H54 (cell line): ENCODE results near the gene PANX1.

Source experiments
- DNase-seq: peaks from one replicate; pipeline ENCODE4 v3.0.0; 2011; ENCODE audit warnings: low spot score, mixed read lengths; ENCODE audit not compliant: insufficient read length
- FAIRE-seq: peaks from 3 replicates; lab custom pipeline; 2011; peaks lifted over from hg19 to GRCh38; lab: Jason Lieb, UNC
- POLR2A ChIP-seq: IDR thresholded peaks from 2 replicates; pipeline ENCODE4 v1.6.1; 2011; ENCODE audit warnings: low read depth, mild to moderate bottlenecking, low read length

PANX1 gene

DNA sequence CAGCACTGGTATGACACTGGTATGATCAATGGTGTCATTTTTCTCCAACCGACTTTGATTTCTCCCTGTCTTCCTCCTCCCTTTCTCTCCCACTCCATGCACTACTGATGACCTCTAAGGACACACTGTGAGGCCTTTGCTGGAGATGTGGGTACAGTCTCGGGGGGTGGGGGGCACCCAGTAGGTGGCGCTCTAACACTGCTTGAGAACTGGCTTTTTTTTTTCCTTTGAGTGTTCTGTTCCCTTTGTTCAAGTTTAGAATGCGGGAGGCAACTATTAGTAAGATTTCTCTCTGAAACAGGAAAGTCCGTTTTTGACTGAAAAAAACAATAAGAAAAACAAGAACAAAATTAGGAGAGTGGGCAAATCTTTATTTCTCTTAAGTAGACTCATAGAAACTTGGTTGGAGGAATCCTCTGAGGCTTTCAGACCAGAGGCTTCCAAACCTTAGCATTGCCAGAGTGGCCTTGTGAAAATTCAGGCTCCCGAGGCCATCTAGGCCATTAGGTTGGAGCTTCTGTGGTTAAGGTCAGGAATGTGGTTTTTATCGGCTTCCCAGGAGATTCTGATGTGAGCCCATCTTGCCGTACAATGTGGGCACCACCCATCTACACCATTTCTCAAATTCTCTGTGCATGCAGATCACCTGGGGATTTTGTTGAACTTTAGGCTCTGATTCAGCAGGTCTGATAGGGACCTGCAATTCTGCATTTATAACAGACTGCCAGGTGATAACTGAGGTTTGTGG, 43.2 kb downstream of the PANX1 start:
- FAIRE-seq (no peak), DNase-seq (no peak)
- TF ChIP-seq POLR2A = no peak

DNA sequence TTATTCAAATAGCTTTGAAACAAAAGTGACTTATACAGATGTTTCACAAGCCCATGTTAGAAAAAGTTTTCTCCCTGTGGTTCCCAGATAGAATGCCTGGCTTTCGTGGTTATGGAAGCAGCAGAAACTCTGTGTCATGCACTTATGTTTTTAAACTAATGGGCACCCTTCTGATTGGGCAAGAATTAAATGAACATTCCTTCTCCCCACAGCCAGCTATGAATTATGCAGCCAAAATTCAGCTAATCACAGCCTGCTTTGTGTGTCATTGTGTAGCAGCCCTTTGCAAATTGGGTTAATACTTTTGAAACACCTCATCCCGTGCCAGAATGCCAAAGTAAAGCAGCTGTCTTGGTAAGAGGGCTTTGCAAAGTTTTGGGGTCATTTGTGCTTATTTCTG, 46.9 kb downstream of the PANX1 start:
- TF ChIP-seq POLR2A = no peak
- FAIRE-seq = no peak
- no peak for DNase-seq

DNA sequence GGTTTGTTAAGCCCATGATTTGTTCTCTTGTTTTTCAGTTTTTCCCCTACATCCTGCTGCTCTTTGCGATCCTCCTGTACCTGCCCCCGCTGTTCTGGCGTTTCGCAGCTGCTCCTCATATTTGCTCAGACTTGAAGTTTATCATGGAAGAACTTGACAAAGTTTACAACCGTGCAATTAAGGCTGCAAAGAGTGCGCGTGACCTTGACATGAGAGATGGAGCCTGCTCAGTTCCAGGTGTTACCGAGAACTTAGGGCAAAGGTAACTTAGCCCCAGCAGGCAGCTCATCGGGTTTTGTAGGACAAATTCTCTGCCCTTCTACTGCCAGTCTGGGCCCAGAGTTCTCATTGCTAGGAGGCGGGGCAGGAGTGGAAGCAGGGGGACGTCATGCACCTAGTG, 49.7 kb downstream of the PANX1 start:
- FAIRE-seq (no peak), DNase-seq (no peak)
- TF ChIP-seq POLR2A = no peak

DNA sequence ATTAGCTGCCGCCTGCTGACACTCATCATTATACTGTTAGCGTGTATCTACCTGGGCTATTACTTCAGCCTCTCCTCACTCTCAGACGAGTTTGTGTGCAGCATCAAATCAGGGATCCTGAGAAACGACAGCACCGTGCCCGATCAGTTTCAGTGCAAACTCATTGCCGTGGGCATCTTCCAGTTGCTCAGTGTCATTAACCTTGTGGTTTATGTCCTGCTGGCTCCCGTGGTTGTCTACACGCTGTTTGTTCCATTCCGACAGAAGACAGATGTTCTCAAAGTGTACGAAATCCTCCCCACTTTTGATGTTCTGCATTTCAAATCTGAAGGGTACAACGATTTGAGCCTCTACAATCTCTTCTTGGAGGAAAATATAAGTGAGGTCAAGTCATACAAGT, 51.1 kb downstream of the PANX1 start:
- FAIRE-seq = no peak
- DNase-seq = no peak
- no peak for TF ChIP-seq POLR2A

DNA sequence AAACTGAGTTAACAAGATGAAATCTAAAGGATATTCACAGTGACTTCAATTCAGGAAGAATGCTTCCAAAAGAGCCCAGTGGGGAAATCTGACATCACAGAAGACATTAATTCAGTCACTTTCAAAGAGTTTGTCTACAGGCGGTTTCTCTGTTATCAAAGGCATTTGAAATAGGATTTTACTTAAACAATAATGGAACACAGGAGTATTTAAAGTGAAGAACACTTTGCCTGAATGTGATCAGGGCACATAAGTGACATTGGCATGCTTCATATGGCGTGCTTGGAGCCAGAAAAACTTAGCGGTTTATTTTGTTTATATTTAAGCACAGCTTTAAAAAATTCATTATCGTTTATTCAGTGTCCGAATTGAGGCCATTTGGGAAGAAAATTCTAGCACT, 52.9 kb downstream of the PANX1 start:
- TF ChIP-seq POLR2A = no peak
- DNase-seq (no peak), FAIRE-seq (no peak)

DNA sequence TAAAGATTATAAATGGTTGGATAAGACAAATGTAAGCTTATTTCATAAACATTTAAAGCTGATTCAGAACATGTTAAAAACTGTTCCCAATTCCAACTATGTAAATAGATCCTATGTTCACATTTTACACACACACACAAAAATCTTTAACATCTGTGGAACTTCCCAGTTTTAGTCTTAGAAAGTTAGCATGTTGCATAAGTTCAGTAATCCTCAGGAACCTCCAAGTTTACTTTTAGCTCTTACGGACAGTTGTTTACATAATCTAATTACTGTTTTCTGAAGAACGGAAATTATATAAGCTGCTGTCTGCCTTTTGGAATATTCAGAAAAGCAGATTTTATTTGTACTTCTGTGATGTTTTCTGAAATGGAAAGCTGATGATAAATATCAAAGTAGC, 53.3 kb downstream of the PANX1 start:
- FAIRE-seq = no peak
- TF ChIP-seq POLR2A = no peak

DNA sequence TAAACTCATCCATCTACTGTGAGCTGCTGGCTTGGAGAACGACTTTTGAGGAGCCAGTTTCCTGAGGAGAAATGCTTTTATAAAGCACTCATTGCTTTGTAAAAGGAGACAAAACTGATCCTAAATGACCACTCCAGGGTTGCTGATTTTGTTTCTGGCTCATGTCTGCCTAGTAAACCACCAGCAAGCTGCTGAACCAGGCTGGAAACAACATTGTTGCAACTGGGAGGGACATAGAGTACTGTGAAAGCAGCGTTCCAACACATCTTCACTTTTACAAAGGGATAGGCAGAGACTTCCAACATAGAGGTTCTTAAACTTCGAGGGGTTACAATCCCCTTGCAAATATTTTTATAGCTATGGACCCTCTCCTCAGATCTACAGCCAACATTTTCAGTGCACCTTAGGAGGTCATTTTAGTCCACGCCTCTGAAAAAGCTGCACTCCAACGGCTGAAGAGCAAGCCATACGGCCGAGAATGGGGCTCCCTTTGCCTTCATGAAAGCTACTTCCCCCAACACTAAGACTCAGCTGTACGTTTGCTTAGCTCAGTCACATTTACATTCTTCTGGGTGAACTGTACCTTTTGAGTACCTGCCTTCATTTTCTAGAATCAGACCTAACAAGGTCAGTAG, 54.7 kb downstream of the PANX1 start:
- FAIRE-seq (no peak), DNase-seq (no peak)
- no peak for TF ChIP-seq POLR2A

More for the DNA sequence above, 53.3 kb downstream of the PANX1 start:
- DNase-seq = no peak

DNA sequence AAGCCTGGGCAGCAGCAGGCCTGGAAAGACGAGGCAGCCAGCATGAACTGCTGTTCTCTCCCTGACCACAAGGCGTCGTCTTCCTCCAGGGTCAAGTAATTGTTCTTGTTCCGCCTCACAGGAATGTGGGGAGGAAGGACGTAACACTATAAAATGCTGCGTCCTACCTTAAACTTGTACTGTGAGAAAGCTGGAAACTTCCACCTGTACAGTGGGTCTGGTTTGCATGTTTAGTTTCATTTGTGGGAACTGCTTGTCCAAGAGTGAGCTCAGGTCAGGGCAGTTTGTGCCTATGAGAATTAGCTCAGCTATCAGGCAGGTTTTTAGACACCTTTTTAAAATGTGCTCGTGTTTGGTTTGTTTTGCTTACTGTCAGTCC, 55.2 kb downstream of the PANX1 start:
- no peak for TF ChIP-seq POLR2A
- no peak for FAIRE-seq
- DNase-seq = no peak

DNA sequence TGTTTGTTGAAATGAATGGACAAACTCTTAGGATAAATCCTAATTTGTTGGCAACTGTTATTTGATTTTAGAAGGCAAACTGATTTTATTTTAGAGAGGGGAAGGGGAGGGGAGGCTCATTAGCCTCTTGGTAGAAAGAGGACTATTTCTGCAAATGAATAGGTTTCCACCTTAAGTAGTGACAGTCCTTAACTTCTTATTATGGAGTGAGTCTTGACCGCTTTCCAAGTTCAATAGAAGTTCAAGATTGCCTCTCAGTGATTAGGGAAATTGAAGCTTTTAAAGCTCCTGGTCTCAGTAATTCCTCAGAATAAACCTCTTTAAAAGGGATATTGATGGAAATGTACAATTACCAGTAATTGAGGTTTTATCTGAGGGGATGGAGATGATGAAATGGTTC, 55.7 kb downstream of the PANX1 start:
- no peak for TF ChIP-seq POLR2A
- DNase-seq (no peak), FAIRE-seq (no peak)

DNA sequence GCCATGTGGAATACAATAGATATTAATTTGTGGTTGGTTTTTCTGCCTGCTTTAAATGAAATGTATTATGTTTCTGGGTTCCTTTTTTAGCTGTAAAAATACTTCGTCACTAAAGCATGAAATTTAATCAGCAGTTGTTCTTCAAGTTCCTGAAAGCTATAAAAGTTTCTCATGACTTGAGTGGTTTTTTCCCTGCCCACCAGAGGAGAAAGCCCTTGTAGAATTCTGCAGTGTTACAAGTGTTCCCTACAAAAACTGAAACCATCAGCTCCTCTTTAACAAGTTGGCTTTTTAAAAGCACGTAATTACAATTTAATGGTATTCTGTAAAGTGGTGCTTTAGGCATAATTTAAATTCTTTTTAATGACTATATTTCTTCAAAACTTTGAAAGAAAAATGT, 56.2 kb downstream of the PANX1 start:
- FAIRE-seq (no peak), DNase-seq (no peak)
- TF ChIP-seq POLR2A = no peak

DNA sequence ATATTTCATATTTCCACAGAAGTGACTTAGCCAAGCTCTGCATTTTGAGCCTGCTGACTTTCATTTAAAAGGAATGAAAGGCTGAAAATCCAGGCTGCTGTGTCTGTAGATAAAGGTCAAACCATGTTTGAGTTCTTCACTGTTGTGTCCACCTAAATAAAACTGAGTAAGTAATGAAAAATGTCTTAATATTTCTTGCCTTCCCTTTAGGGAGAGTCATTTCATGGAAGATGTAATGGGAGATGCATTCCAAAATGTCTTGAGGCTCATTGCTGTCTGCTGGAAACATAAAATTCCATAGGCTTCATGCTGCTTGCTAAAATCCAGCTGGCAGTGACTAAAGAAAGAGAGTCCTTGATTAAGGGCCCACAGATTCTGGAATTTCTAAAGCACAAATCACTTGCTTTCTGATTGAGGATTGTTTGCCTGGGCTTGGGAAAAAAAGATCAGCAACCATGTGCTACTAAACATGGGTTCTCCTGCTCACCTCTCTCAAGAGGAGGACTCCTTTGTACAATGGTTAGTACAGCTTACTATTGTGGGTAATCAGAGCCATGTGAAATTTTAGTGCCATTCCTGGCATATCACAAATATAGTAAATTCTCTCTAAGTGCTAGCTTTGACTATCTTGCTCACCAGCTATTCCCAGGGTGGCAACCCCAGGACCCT, 56.9 kb downstream of the PANX1 start:
- no peak for DNase-seq
- no peak for TF ChIP-seq POLR2A
- FAIRE-seq = no peak

DNA sequence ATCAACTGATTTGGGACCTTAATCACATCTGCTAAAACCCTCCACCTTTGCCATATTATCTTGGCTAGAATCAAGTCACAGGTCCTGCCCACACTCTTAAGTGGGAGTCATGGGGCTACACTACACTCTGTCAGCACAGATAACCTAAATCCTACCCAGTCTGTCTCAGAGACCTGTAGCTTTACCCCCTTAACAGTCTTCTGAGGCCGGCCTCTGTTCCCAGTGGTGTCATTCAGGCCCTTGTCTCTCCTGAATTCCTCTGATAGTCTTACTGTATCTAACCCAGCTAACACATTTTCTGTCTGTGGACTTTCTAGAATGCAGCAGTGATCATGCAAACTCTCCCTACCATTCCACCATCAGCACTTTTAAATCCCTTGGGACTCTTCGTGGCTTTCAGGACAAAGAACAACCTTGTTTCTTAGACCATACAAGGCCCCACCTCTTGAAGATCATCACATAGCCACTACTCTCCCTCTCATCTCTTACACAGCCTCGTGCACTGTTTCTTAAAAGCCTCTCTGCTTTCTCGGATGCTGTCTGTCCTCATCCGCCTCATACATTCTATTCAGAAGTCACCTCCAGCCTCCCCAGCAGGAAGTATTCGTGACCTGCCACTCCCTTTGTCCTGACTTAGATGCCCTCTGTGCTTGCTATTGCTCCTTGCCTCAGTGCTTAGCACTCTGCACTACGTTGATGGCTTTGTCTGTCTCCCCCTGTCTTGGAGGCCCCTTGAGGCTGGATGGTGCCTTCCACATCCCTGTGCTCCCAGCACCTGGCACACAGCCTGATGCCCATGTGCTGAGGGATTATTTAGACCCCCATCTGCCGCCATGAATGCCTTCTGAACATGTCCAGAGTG, 57.9 kb downstream of the PANX1 start:
- no peak for FAIRE-seq
- DNase-seq = no peak
- TF ChIP-seq POLR2A = no peak

DNA sequence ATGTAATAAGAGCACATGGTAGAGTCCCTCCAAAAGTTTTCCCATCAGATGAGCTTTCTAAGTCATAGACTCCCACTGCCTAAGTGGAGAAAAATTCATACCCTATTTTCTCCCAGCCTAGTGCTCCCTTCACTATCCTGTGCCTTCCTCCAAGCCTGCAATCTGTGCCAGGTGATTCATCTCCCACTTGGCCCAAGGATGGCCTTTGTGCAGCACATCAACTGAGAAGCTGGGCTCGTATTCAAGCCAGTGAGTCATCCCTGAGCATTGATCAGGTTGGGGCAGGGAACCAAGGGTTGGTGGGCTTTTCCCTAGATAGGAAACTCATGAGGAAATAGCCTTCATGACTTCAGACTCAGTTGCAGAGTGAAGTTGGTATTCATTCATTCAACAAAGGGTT, 64.6 kb downstream of the PANX1 start:
- DNase-seq (no peak), FAIRE-seq (peak; percentile 15)
- no peak for TF ChIP-seq POLR2A

DNA sequence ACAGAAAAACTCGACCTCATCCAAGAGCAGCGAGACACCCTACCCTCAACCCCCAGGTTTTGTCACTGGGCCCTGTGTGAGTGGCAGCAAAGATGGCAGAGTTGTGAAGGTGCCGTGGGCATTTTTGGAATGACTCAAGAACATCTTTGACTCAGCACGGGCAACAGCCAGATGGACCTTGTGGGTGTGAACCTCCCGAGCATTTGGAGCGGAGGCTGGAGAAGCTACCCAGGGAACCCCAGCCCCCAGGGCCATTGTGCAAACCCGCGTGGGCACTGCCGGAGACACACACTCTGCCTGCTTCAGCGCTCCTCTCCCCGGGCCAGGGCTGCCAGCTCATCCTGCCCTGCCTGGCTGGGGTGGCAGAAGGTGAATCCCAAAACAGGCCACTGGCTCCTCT, 66.1 kb downstream of the PANX1 start:
- TF ChIP-seq POLR2A = no peak
- DNase-seq = no peak
- FAIRE-seq = no peak
